Measurements from ENCODE around the gene OR5P2. TPM values are rescaled to one million over a fixed set of nuclear protein-coding genes. Genes with fewer than 3 reads are reported as not detected.
"Not testable (repeated sequence)": the region's sequence is repeated elsewhere in the genome, so short reads cannot be mapped to it uniquely, and the experiment has no call there.

Gene OR5P2
- polyA plus RNA-seq = not detected

- WGBS, 2 donors = 90 to 91% methylated on average over 5 of the region's 5 CpGs
- no peak within 1 kb of the TSS for H3K4me3 ChIP-seq (ENCODE audit: low read depth in 1 of 2, low read length in 2 of 2)
- no peaks in the 10 kb centered on the region for H3K27me3 ChIP-seq (ENCODE audit: control insufficient read depth in 1 of 2, insufficient read depth in 2 of 2, low read length in 2 of 2)
These were observed at the start of gene OR5P2 for GRCh38 chr11:7796842-7797241. Gene OR5P2 (minus strand): TSS chr11:7796942. CDS start chr11:7796942, 0 bp downstream.

GRCh38 chr11:7846003-7846402 lies 49.3 kb upstream of the OR5P2 start:
- WGBS, 2 donors = 81 to 85% methylated on average over 3 of the region's 3 CpGs
- H3K27ac ChIP-seq (ENCODE audit: low read depth in 2 of 2, low read length in 1 of 2) = no peak overlapping the region
- H3K27me3 ChIP-seq (ENCODE audit: control insufficient read depth in 1 of 2, insufficient read depth in 2 of 2, low read length in 2 of 2) = no peaks in the 10 kb centered on the region
- H3K36me3 ChIP-seq (ENCODE audit: control insufficient read depth in 2 of 2, insufficient read depth in 2 of 2, low read length in 1 of 2) = no peaks in the 10 kb centered on the region
- no peaks in the 10 kb centered on the region for H3K4me1 ChIP-seq (ENCODE audit: control insufficient read depth in 2 of 2, insufficient read depth in 2 of 2, low read length in 1 of 2)
- no peak overlapping the region for H3K4me3 ChIP-seq (ENCODE audit: low read depth in 1 of 2, low read length in 2 of 2)
- H3K9me3 ChIP-seq (ENCODE audit: control insufficient read depth in 2 of 2, insufficient read depth in 1 of 2, low read depth in 1 of 2, low read length in 1 of 2) = no peaks in the 10 kb centered on the region

More at GRCh38 chr11:7796842-7797241, at the start of gene OR5P2:
- H3K9me3 ChIP-seq (ENCODE audit: control insufficient read depth in 2 of 2, insufficient read depth in 1 of 2, low read depth in 1 of 2, low read length in 1 of 2) = peaks cover 0 to 3% of the 10 kb centered on the region in 2 donors
- H3K4me1 ChIP-seq (ENCODE audit: control insufficient read depth in 2 of 2, insufficient read depth in 2 of 2, low read length in 1 of 2) = no peaks in the 10 kb centered on the region
- no peak within 1 kb of the TSS for H3K27ac ChIP-seq (ENCODE audit: low read depth in 2 of 2, low read length in 1 of 2)
- no peaks in the 10 kb centered on the region for H3K36me3 ChIP-seq (ENCODE audit: control insufficient read depth in 2 of 2, insufficient read depth in 2 of 2, low read length in 1 of 2)

- no peak overlapping the region for H3K4me3 ChIP-seq (ENCODE audit: low read depth in 1 of 2, low read length in 2 of 2)
These were observed 48.2 kb upstream of the OR5P2 start for GRCh38 chr11:7844986-7845385.

GRCh38 chr11:7844521-7844920 lies 47.8 kb upstream of the OR5P2 start:
- 38 to 46% methylated on average over 1 of the region's 1 CpG for WGBS, 2 donors
- Histone ChIP-seq H3K4me3 (ENCODE audit: low read depth in 1 of 2, low read length in 2 of 2) (no peak overlapping the region), H3K27me3 (ENCODE audit: control insufficient read depth in 1 of 2, insufficient read depth in 2 of 2, low read length in 2 of 2) (no peaks in the 10 kb centered on the region), H3K4me1 (ENCODE audit: control insufficient read depth in 2 of 2, insufficient read depth in 2 of 2, low read length in 1 of 2) (no peaks in the 10 kb centered on the region), H3K27ac (ENCODE audit: low read depth in 2 of 2, low read length in 1 of 2) (no peak overlapping the region), H3K36me3 (ENCODE audit: control insufficient read depth in 2 of 2, insufficient read depth in 2 of 2, low read length in 1 of 2) (no peaks in the 10 kb centered on the region), H3K9me3 (ENCODE audit: control insufficient read depth in 2 of 2, insufficient read depth in 1 of 2, low read depth in 1 of 2, low read length in 1 of 2) (no peaks in the 10 kb centered on the region)

More at GRCh38 chr11:7844986-7845385, 48.2 kb upstream of the OR5P2 start:
- Histone ChIP-seq H3K36me3 (ENCODE audit: control insufficient read depth in 2 of 2, insufficient read depth in 2 of 2, low read length in 1 of 2) (no peaks in the 10 kb centered on the region), H3K27me3 (ENCODE audit: control insufficient read depth in 1 of 2, insufficient read depth in 2 of 2, low read length in 2 of 2) (no peaks in the 10 kb centered on the region), H3K27ac (ENCODE audit: low read depth in 2 of 2, low read length in 1 of 2) (no peak overlapping the region), H3K4me1 (ENCODE audit: control insufficient read depth in 2 of 2, insufficient read depth in 2 of 2, low read length in 1 of 2) (no peaks in the 10 kb centered on the region), H3K9me3 (ENCODE audit: control insufficient read depth in 2 of 2, insufficient read depth in 1 of 2, low read depth in 1 of 2, low read length in 1 of 2) (no peaks in the 10 kb centered on the region)
- 40 to 45% methylated on average over 3 of the region's 3 CpGs for WGBS, 2 donors

- no peaks in the 10 kb centered on the region for H3K9me3 ChIP-seq (ENCODE audit: control insufficient read depth in 2 of 2, insufficient read depth in 1 of 2, low read depth in 1 of 2, low read length in 1 of 2)
These were observed 43.8 kb upstream of the OR5P2 start for GRCh38 chr11:7840578-7840977.

GRCh38 chr11:7833527-7833926 lies 36.8 kb upstream of the OR5P2 start:
- no peak overlapping the region for H3K4me3 ChIP-seq (ENCODE audit: low read depth in 1 of 2, low read length in 2 of 2)
- H3K4me1 ChIP-seq (ENCODE audit: control insufficient read depth in 2 of 2, insufficient read depth in 2 of 2, low read length in 1 of 2) = no peaks in the 10 kb centered on the region
- no peak overlapping the region for H3K27ac ChIP-seq (ENCODE audit: low read depth in 2 of 2, low read length in 1 of 2)
- no peaks in the 10 kb centered on the region for H3K27me3 ChIP-seq (ENCODE audit: control insufficient read depth in 1 of 2, insufficient read depth in 2 of 2, low read length in 2 of 2)
- no peaks in the 10 kb centered on the region for H3K9me3 ChIP-seq (ENCODE audit: control insufficient read depth in 2 of 2, insufficient read depth in 1 of 2, low read depth in 1 of 2, low read length in 1 of 2)
- H3K36me3 ChIP-seq (ENCODE audit: control insufficient read depth in 2 of 2, insufficient read depth in 2 of 2, low read length in 1 of 2) = no peaks in the 10 kb centered on the region

More at GRCh38 chr11:7840578-7840977, 43.8 kb upstream of the OR5P2 start:
- H3K27me3 ChIP-seq (ENCODE audit: control insufficient read depth in 1 of 2, insufficient read depth in 2 of 2, low read length in 2 of 2) = no peaks in the 10 kb centered on the region
- H3K27ac ChIP-seq (ENCODE audit: low read depth in 2 of 2, low read length in 1 of 2) = no peak overlapping the region
- no peak overlapping the region for H3K4me3 ChIP-seq (ENCODE audit: low read depth in 1 of 2, low read length in 2 of 2)
- H3K36me3 ChIP-seq (ENCODE audit: control insufficient read depth in 2 of 2, insufficient read depth in 2 of 2, low read length in 1 of 2) = no peaks in the 10 kb centered on the region
- 69 to 72% methylated on average over 2 of the region's 2 CpGs for WGBS, 2 donors
- H3K4me1 ChIP-seq (ENCODE audit: control insufficient read depth in 2 of 2, insufficient read depth in 2 of 2, low read length in 1 of 2) = no peaks in the 10 kb centered on the region

- Histone ChIP-seq H3K27ac (ENCODE audit: low read depth in 2 of 2, low read length in 1 of 2) (no peak within 1 kb of the TSS), H3K4me3 (ENCODE audit: low read depth in 1 of 2, low read length in 2 of 2) (no peak within 1 kb of the TSS), H3K36me3 (ENCODE audit: control insufficient read depth in 2 of 2, insufficient read depth in 2 of 2, low read length in 1 of 2) (no peaks in the 10 kb centered on the region), H3K4me1 (ENCODE audit: control insufficient read depth in 2 of 2, insufficient read depth in 2 of 2, low read length in 1 of 2) (no peaks in the 10 kb centered on the region), H3K27me3 (ENCODE audit: control insufficient read depth in 1 of 2, insufficient read depth in 2 of 2, low read length in 2 of 2) (no peaks in the 10 kb centered on the region), H3K9me3 (ENCODE audit: control insufficient read depth in 2 of 2, insufficient read depth in 1 of 2, low read depth in 1 of 2, low read length in 1 of 2) (no peaks in the 10 kb centered on the region)
These were observed 34.0 kb upstream of the OR5P2 start, which contains the start of gene OR5P3 for GRCh38 chr11:7830740-7831139. Gene OR5P3 (minus strand): TSS chr11:7830840.

GRCh38 chr11:7826324-7826723 lies 29.6 kb upstream of the OR5P2 start:
- H3K27me3 ChIP-seq (ENCODE audit: control insufficient read depth in 1 of 2, insufficient read depth in 2 of 2, low read length in 2 of 2) = no peaks in the 10 kb centered on the region
- no peaks in the 10 kb centered on the region for H3K9me3 ChIP-seq (ENCODE audit: control insufficient read depth in 2 of 2, insufficient read depth in 1 of 2, low read depth in 1 of 2, low read length in 1 of 2)
- no peaks in the 10 kb centered on the region for H3K36me3 ChIP-seq (ENCODE audit: control insufficient read depth in 2 of 2, insufficient read depth in 2 of 2, low read length in 1 of 2)
- 60% methylated on average over 3 of the region's 3 CpGs for WGBS, 2 donors
- no peak overlapping the region for H3K27ac ChIP-seq (ENCODE audit: low read depth in 2 of 2, low read length in 1 of 2)
- H3K4me1 ChIP-seq (ENCODE audit: control insufficient read depth in 2 of 2, insufficient read depth in 2 of 2, low read length in 1 of 2) = no peaks in the 10 kb centered on the region
- H3K4me3 ChIP-seq (ENCODE audit: low read depth in 1 of 2, low read length in 2 of 2) = no peak overlapping the region

- H3K4me3 ChIP-seq (ENCODE audit: low read depth in 1 of 2, low read length in 2 of 2); H3K4me1 ChIP-seq (ENCODE audit: control insufficient read depth in 2 of 2, insufficient read depth in 2 of 2, low read length in 1 of 2); H3K36me3 ChIP-seq (ENCODE audit: control insufficient read depth in 2 of 2, insufficient read depth in 2 of 2, low read length in 1 of 2); H3K27me3 ChIP-seq (ENCODE audit: control insufficient read depth in 1 of 2, insufficient read depth in 2 of 2, low read length in 2 of 2); H3K27ac ChIP-seq (ENCODE audit: low read depth in 2 of 2, low read length in 1 of 2); H3K9me3 ChIP-seq (ENCODE audit: control insufficient read depth in 2 of 2, insufficient read depth in 1 of 2, low read depth in 1 of 2, low read length in 1 of 2): not testable (repeated sequence)
- 87 to 88% methylated on average over 3 of the region's 3 CpGs for WGBS, 2 donors
These were observed 23.7 kb upstream of the OR5P2 start for GRCh38 chr11:7820417-7820816.

- not testable (repeated sequence) for H3K27ac ChIP-seq (ENCODE audit: low read depth in 2 of 2, low read length in 1 of 2); H3K9me3 ChIP-seq (ENCODE audit: control insufficient read depth in 2 of 2, insufficient read depth in 1 of 2, low read depth in 1 of 2, low read length in 1 of 2); H3K4me3 ChIP-seq (ENCODE audit: low read depth in 1 of 2, low read length in 2 of 2); H3K27me3 ChIP-seq (ENCODE audit: control insufficient read depth in 1 of 2, insufficient read depth in 2 of 2, low read length in 2 of 2); H3K4me1 ChIP-seq (ENCODE audit: control insufficient read depth in 2 of 2, insufficient read depth in 2 of 2, low read length in 1 of 2); H3K36me3 ChIP-seq (ENCODE audit: control insufficient read depth in 2 of 2, insufficient read depth in 2 of 2, low read length in 1 of 2)
- WGBS, 2 donors = 88 to 90% methylated on average over 2 of the region's 2 CpGs
These were observed 18.2 kb upstream of the OR5P2 start for GRCh38 chr11:7814897-7815296.

All from esophagus (tissue), 2 donors.